H1 (cell line): ENCODE data around the gene FBXL17. TPM values are rescaled to one million over a fixed set of nuclear protein-coding genes. Genes with fewer than 3 reads are reported as not detected.

Experiments used
- CBX8 ChIP-seq: fragments of 300-800, 300-1000 bp; sonication (generic); IDR thresholded peaks from 2 replicates; pipeline ENCODE4 v1.7.1; 2016; ENCODE audit warnings: low read depth, low read length, borderline replicate concordance
- polyA plus RNA-seq, 7 experiments: library from polyadenylated mRNA; depleted of rRNA in 3 of 7; stranded (reverse) in 5 of 7; unstranded in 2 of 7; fragments of >200 nt in 5 of 7; fragments of 200-250 nt in 2 of 7; gene quantifications; 1 replicate in 5 of 7; 2 replicates in 1 of 7; 4 replicates in 1 of 7; pipeline versions ENCODE4 v1.2.1 to v1.2.3, GENCODE V29; 2011 to 2013; ENCODE audit warnings: missing spikeins in 2 of 7, mixed read lengths in 2 of 7
- total RNA-seq: library from RNA; stranded (reverse); fragmentation: NEBNext Ultra II Directional; extraction: Animal tissue kit (Norgen Biotek cat#: 25700); gene quantifications from 2 replicates; pipeline ENCODE4 v1.2.1, GENCODE V29; 2021

The FBXL17 gene
- total and polyA plus RNA-seq, 2 of the 8 experiments (the other 6 are each of a cell fraction or from before 2014, with no cell fraction given) = 0.35 to 4.3 TPM

GRCh38 chr5:108345541-108346171, 36.2 kb downstream of the FBXL17 start (continued):
- no peak for TF ChIP-seq CBX8
- TF ChIP-seq, all 59 proteins: peak for 2
